ENCODE data around the gene LIN54.

LIN54 gene

DNA sequence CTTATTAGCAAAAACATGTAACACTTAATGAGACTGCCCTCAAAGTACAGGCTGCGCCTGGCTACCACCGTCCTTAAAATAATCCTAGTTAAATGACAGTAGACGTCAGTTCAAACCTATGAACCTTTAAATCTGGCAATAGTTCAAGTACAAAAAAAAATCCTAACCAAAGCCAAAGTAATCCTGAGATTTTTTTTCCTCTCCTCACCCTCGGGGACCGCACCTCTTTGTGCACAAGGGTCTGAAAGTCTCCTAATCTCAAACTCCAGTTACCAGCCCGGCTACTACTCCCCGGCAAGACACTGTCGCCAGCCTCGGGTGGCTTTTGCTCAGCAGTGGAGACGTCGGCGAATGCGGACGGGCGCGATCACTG is 120.1 kb downstream of the LIN54 start:
- DNase-seq, result no peak

DNA sequence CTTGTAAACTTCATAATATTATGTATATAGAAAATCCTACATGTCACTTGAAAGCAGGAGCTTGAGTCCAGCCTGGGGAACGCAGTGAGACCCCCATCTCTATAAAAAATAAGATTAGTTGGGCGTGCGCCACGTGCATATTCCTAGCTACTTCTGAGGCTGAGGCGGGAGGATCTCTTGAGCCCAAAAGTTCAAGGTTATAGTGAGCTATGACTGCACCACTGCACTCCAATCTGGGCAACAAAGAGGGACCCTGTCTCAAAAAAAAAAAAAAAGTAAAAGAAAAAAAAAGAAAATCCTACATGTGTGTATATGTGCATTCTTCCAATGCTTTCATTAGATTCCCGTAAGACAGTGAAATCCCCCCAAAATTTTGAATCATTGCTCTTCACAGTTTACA is 121.3 kb downstream of the LIN54 start:
- no peak for DNase-seq

DNA sequence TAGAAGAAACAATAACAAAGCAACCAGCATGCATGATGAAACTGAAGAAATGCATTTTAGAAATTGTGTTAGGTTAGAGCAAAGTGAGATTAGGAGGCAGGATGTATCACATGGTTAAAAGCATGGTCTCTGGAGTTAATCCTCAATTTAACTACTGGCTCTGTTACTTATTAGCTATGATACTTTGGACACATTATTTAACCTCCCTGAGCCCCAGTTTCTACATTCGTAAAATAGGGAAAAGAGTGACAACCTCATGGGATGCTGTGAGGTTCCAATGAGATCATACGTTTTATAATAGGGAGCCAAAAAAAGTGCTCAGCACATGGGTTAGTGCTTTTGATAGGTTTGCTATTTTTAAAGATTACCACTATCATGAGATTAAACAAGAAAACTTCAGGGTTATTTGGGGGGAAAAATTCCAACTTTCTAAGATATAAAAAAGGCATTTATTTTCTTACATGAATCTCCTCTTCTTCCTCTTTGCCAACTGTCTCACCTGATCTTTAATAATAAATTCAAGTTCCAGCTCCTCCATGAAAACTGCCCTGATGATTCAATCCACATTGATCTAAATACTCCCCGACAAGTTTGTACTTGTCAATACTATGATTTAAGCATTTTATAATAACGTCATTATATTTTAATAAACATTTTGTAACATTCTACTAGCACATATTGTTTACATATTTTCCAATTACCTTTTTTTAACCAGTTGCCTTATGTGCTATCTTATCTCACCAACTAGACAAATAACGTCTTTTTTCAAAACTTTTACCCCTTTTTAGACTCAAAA is 124.3 kb downstream of the LIN54 start:
- no peak for DNase-seq

DNA sequence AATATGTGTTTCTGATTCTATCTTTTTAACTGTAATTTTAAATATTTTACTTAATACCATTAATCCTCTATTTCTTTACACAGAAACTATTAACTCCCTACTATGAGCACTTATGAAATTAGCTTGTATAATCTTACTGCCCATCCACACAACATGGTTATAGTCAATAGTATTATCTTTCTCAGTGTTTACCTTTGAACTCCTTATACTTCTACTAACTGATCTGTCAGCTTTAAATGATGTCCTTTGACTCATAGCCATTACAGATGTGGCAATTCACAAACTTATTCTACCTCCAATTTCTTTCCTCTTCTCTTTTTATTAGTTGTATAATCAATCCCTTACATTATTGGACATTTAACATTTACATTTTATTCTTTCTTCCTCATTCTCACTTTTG is 125.2 kb downstream of the LIN54 start:
- no peak for DNase-seq
